Measurements from ENCODE around the gene ACOT12.

Gene ACOT12

GRCh38 chr5:81315336-81315735, 78.6 kb downstream of the ACOT12 start:
- Histone ChIP-seq H3K4me2 (ENCODE audit: low read length) (no peak overlapping the region), H3K4me1 (ENCODE audit: low read length) (no peaks in the 10 kb centered on the region), H3K79me2 (ENCODE audit: low read length) (no peaks in the 10 kb centered on the region), H3K9me3 (ENCODE audit: insufficient read depth, low read length) (no peaks in the 10 kb centered on the region), H3K9ac (ENCODE audit: low read length) (no peak overlapping the region), H3K27ac (ENCODE audit: low read length) (no peak overlapping the region), H3K36me3 (replicated peaks; ENCODE audit: low read depth, low read length) (peaks cover 7% of the 10 kb centered on the region), H4K20me1 (ENCODE audit: insufficient read depth, low read length) (no peaks in the 10 kb centered on the region), H3K27me3 (ENCODE audit: low read depth, low read length) (no peaks in the 10 kb centered on the region), H2AFZ (ENCODE audit: low read depth, low read length) (no peak overlapping the region), H3K4me3 (ENCODE audit: low read length) (no peak overlapping the region)
- TF ChIP-seq CTCF (IDR thresholded peaks at IDR 0.05; ENCODE audit: low read depth, low read length) = no peak
- no peak for TF ChIP-seq EZH2phosphoT487 (IDR thresholded peaks at IDR 0.05; ENCODE audit: low read depth)

GRCh38 chr5:81314581-81314980, 79.4 kb downstream of the ACOT12 start:
- no peak for TF ChIP-seq EZH2phosphoT487 (IDR thresholded peaks at IDR 0.05; ENCODE audit: low read depth)
- no peak for TF ChIP-seq CTCF (IDR thresholded peaks at IDR 0.05; ENCODE audit: low read depth, low read length)
- Histone ChIP-seq H3K9ac (ENCODE audit: low read length) (no peak overlapping the region), H3K4me2 (ENCODE audit: low read length) (no peak overlapping the region), H3K27ac (ENCODE audit: low read length) (no peak overlapping the region), H3K4me3 (ENCODE audit: low read length) (no peak overlapping the region), H3K79me2 (ENCODE audit: low read length) (no peaks in the 10 kb centered on the region), H3K9me3 (ENCODE audit: insufficient read depth, low read length) (no peaks in the 10 kb centered on the region), H4K20me1 (ENCODE audit: insufficient read depth, low read length) (no peaks in the 10 kb centered on the region), H3K4me1 (ENCODE audit: low read length) (no peaks in the 10 kb centered on the region), H3K27me3 (ENCODE audit: low read depth, low read length) (no peaks in the 10 kb centered on the region), H3K36me3 (replicated peaks; ENCODE audit: low read depth, low read length) (peaks cover 7% of the 10 kb centered on the region), H2AFZ (ENCODE audit: low read depth, low read length) (no peak overlapping the region)

- no peaks in the 10 kb centered on the region for H4K20me1 ChIP-seq (ENCODE audit: insufficient read depth, low read length)
- H3K36me3 ChIP-seq (replicated peaks; ENCODE audit: low read depth, low read length) = peaks cover 7% of the 10 kb centered on the region
- H3K9me3 ChIP-seq (ENCODE audit: insufficient read depth, low read length) = no peaks in the 10 kb centered on the region
- H3K27ac ChIP-seq (ENCODE audit: low read length) = no peak overlapping the region
- TF ChIP-seq CTCF (IDR thresholded peaks at IDR 0.05; ENCODE audit: low read depth, low read length) = no peak
- no peaks in the 10 kb centered on the region for H3K4me1 ChIP-seq (ENCODE audit: low read length)
- H2AFZ ChIP-seq (ENCODE audit: low read depth, low read length) = no peak overlapping the region
- no peaks in the 10 kb centered on the region for H3K27me3 ChIP-seq (ENCODE audit: low read depth, low read length)
- no peak overlapping the region for H3K4me2 ChIP-seq (ENCODE audit: low read length)
- no peak overlapping the region for H3K9ac ChIP-seq (ENCODE audit: low read length)
- no peaks in the 10 kb centered on the region for H3K79me2 ChIP-seq (ENCODE audit: low read length)
- H3K4me3 ChIP-seq (ENCODE audit: low read length) = no peak overlapping the region
Observed at GRCh38 chr5:81313686-81314085, 80.2 kb downstream of the ACOT12 start.

- Histone ChIP-seq H3K79me2 (ENCODE audit: low read length) (no peaks in the 10 kb centered on the region), H2AFZ (ENCODE audit: low read depth, low read length) (no peak overlapping the region), H3K9me3 (ENCODE audit: insufficient read depth, low read length) (no peaks in the 10 kb centered on the region), H3K36me3 (replicated peaks; ENCODE audit: low read depth, low read length) (peaks cover 7% of the 10 kb centered on the region), H3K9ac (ENCODE audit: low read length) (no peak overlapping the region), H3K4me1 (ENCODE audit: low read length) (no peaks in the 10 kb centered on the region), H3K27ac (ENCODE audit: low read length) (no peak overlapping the region), H4K20me1 (ENCODE audit: insufficient read depth, low read length) (no peaks in the 10 kb centered on the region), H3K4me2 (ENCODE audit: low read length) (no peak overlapping the region), H3K27me3 (ENCODE audit: low read depth, low read length) (no peaks in the 10 kb centered on the region), H3K4me3 (ENCODE audit: low read length) (no peak overlapping the region)
- TF ChIP-seq EZH2phosphoT487 (IDR thresholded peaks at IDR 0.05; ENCODE audit: low read depth) (no peak), CTCF (IDR thresholded peaks at IDR 0.05; ENCODE audit: low read depth, low read length) (no peak)
Observed at GRCh38 chr5:81313278-81313677, 80.7 kb downstream of the ACOT12 start.

All from OCI-LY3 (cell line).